ENCODE data around the gene NRP2.

NRP2 gene

GRCh38 chr2:205776139-205776538, 93.8 kb downstream of the NRP2 start:
- peak; percentile 36 for DNase-seq (ENCODE audit: low spot score)

GRCh38 chr2:205776720-205777119, 94.4 kb downstream of the NRP2 start:
- DNase-seq (ENCODE audit: low spot score), result no peak

- DNase-seq (ENCODE audit: low spot score), result no peak
Observed at GRCh38 chr2:205778356-205778755, 96.1 kb downstream of the NRP2 start.

- DNase-seq (ENCODE audit: low spot score), result no peak
Observed at GRCh38 chr2:205780645-205781044, 98.3 kb downstream of the NRP2 start.

GRCh38 chr2:205781244-205781931, 99.1 kb downstream of the NRP2 start:
- no peak for DNase-seq (ENCODE audit: low spot score)

GRCh38 chr2:205782941-205783340, 100.6 kb downstream of the NRP2 start:
- DNase-seq (ENCODE audit: low spot score), result no peak

GRCh38 chr2:205783872-205784499, 101.7 kb downstream of the NRP2 start:
- DNase-seq (ENCODE audit: low spot score), result no peak

GRCh38 chr2:205785507-205786260, 103.4 kb downstream of the NRP2 start:
- DNase-seq (ENCODE audit: low spot score), result no peak

GRCh38 chr2:205786976-205787375, 104.7 kb downstream of the NRP2 start:
- DNase-seq (ENCODE audit: low spot score), result no peak

- no peak for DNase-seq (ENCODE audit: low spot score)
Observed at GRCh38 chr2:205787761-205788160, 105.5 kb downstream of the NRP2 start.

GRCh38 chr2:205789906-205790305, 107.6 kb downstream of the NRP2 start:
- no peak for DNase-seq (ENCODE audit: low spot score)

GRCh38 chr2:205792908-205793307, 110.6 kb downstream of the NRP2 start:
- no peak for DNase-seq (ENCODE audit: low spot score)

GRCh38 chr2:205796805-205797313, 114.6 kb downstream of the NRP2 start:
- no peak for DNase-seq (ENCODE audit: low spot score)

- no peak for DNase-seq (ENCODE audit: low spot score)
Observed at GRCh38 chr2:205797866-205798265, 115.6 kb downstream of the NRP2 start.

GRCh38 chr2:205800224-205800623, 117.9 kb downstream of the NRP2 start:
- no peak for DNase-seq (ENCODE audit: low spot score)

- DNase-seq (ENCODE audit: low spot score), result no peak
Observed at GRCh38 chr2:205800773-205801172, 118.5 kb downstream of the NRP2 start.

GRCh38 chr2:205802065-205802464, 119.8 kb downstream of the NRP2 start:
- DNase-seq (ENCODE audit: low spot score), result no peak

GRCh38 chr2:205802941-205803340, 120.6 kb downstream of the NRP2 start:
- no peak for DNase-seq (ENCODE audit: low spot score)

- no peak for DNase-seq (ENCODE audit: low spot score)
Observed at GRCh38 chr2:205803500-205803899, 121.2 kb downstream of the NRP2 start.

- DNase-seq (ENCODE audit: low spot score), result no peak
Observed at GRCh38 chr2:205805136-205805535, 122.8 kb downstream of the NRP2 start.

- DNase-seq (ENCODE audit: low spot score), result no peak
Observed at GRCh38 chr2:205806143-205806905, 124.0 kb downstream of the NRP2 start.

GRCh38 chr2:205807229-205807628, 124.9 kb downstream of the NRP2 start:
- DNase-seq (ENCODE audit: low spot score), result no peak

All from RKO (cell line).